DOHH2 (cell line): ENCODE data around the gene GLB1L2.

ENCODE experiments used
- EZH2phosphoT487 ChIP-seq: fragments of 200-600 bp; sonication (generic); IDR thresholded peaks from 2 replicates; pipeline ENCODE4 v1.6.1; 2017; ENCODE audit warnings: borderline replicate concordance, mild to moderate bottlenecking, antibody characterized with exemption, low read length, moderate library complexity, mixed read lengths
- TF ChIP-seq, protein P1 (sequence below): fragments of 200-600 bp; sonication (generic); IDR thresholded peaks from one replicate; pipeline ENCODE4 v1.5.1; 2014; ENCODE audit warnings: antibody characterized with exemption, mild to moderate bottlenecking, low read depth, low read length; ENCODE audit not compliant: poor library complexity, severe bottlenecking

DNA sequence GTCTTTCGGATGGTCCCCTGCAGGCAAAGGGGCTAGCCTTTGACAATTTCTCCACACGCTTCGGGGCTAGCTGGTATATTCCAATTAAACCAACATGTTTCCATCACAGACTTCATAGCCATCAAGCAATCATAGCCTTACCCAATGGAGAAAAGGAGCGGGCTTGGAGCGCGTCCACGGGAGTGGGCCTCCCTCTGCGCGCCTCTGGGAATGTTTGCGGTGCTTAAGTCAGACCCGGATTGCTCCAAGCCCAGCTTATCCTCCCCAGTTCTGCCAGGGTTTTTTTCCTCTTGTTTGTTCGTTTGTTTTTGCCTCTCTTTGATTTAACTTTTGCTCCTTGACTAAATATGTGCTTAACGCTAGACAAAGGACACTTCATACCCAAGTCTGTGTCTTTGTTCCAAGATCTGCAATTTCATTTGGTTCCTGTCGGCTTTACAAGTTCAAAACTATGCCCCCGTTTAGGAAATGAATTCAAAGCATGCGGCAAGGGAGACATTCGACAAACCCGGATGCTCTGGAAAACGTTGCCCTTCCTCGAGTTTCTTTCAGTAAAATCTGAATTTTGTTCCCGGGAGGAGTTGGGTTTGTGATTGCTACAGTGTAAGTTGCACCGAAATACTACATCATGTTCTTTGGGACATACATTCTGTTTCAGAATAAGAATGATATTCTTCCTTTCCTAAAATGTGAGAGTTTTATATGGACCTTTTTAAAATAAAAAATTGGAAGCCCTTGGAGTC is 1.0 kb upstream of the GLB1L2 start:
- TF ChIP-seq, protein P1, sequence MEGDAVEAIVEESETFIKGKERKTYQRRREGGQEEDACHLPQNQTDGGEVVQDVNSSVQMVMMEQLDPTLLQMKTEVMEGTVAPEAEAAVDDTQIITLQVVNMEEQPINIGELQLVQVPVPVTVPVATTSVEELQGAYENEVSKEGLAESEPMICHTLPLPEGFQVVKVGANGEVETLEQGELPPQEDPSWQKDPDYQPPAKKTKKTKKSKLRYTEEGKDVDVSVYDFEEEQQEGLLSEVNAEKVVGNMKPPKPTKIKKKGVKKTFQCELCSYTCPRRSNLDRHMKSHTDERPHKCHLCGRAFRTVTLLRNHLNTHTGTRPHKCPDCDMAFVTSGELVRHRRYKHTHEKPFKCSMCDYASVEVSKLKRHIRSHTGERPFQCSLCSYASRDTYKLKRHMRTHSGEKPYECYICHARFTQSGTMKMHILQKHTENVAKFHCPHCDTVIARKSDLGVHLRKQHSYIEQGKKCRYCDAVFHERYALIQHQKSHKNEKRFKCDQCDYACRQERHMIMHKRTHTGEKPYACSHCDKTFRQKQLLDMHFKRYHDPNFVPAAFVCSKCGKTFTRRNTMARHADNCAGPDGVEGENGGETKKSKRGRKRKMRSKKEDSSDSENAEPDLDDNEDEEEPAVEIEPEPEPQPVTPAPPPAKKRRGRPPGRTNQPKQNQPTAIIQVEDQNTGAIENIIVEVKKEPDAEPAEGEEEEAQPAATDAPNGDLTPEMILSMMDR: no peak
- TF ChIP-seq EZH2phosphoT487: no peak
